ENCODE data around the gene HRNR. TPM values are rescaled to one million over a fixed set of nuclear protein-coding genes. Genes with fewer than 3 reads are reported as not detected.

HRNR gene
- total RNA-seq, 1 experiment from 2014 or later = not detected

GRCh38 chr1:152191260-152191659, 32.7 kb downstream of the HRNR start:
- DNase-seq = no peak
- no peaks in the 10 kb centered on the region for H3K79me2 ChIP-seq (ENCODE audit: low read length)
- H3K4me1 ChIP-seq (ENCODE audit: insufficient read depth, low read length) = peaks cover 17% of the 10 kb centered on the region
- no peak overlapping the region for H3K9ac ChIP-seq (ENCODE audit: low read length)
- CTCF ChIA-PET = no interaction called here
- no peak overlapping the region for H2AFZ ChIP-seq (ENCODE audit: low read length)
- H3K4me3 ChIP-seq (ENCODE audit: low read length) = no peak overlapping the region
- no peaks in the 10 kb centered on the region for H3K9me2 ChIP-seq (replicated peaks; ENCODE audit: low read length)
- peak overlapping the region; percentile 28 for H3K4me2 ChIP-seq (ENCODE audit: low read length)
- ATAC-seq = no peak
- no peaks in the 10 kb centered on the region for H3F3A ChIP-seq (ENCODE audit: low read length, unreplicated experiment)
- BruUV-seq (replicated peaks) = no TSS peak
- H3K9me3 ChIP-seq (ENCODE audit: low read length) = no peaks in the 10 kb centered on the region
- intact Hi-C loops (cut with micrococcal nuclease) = loop anchor here (2.0 kb wide), 1 partner anchor 250 kb away; no protein-coding TSS in a partner anchor
- H4K20me1 ChIP-seq (ENCODE audit: low read length) = no peaks in the 10 kb centered on the region
- TF ChIP-seq EZH2 (IDR thresholded peaks at IDR 0.05; ENCODE audit: low read length, unreplicated experiment) = no peak
- no peak for TF ChIP-seq CTCF (conservative IDR thresholded peaks at IDR 0.05; ENCODE audit: low read depth, low read length)
- TF ChIP-seq EZH2phosphoT487 (IDR thresholded peaks at IDR 0.05; ENCODE audit: borderline replicate concordance, low read length) = no peak
- H3K27me3 ChIP-seq (ENCODE audit: low read length) = no peaks in the 10 kb centered on the region
- POLR2A ChIA-PET (ENCODE audit: unreplicated experiment) = no interaction called here
- no peaks in the 10 kb centered on the region for H3K36me3 ChIP-seq (ENCODE audit: low read depth, low read length)
- H3K27ac ChIP-seq (ENCODE audit: low read length) = no peak overlapping the region

- CTCF ChIA-PET = no interaction called here
- no peak overlapping the region for H3K27ac ChIP-seq (ENCODE audit: low read length)
- POLR2A ChIA-PET (ENCODE audit: unreplicated experiment) = no interaction called here
- H3K9ac ChIP-seq (ENCODE audit: low read length) = no peak overlapping the region
- peak overlapping the region; percentile 82 for H3K4me2 ChIP-seq (ENCODE audit: low read length)
- ATAC-seq (peak; percentile 19), DNase-seq (peak; percentile 86)
- H3K4me1 ChIP-seq (ENCODE audit: insufficient read depth, low read length) = peaks cover 17% of the 10 kb centered on the region
- TF ChIP-seq EZH2 (IDR thresholded peaks at IDR 0.05; ENCODE audit: low read length, unreplicated experiment) = no peak
- TF ChIP-seq EZH2phosphoT487 (IDR thresholded peaks at IDR 0.05; ENCODE audit: borderline replicate concordance, low read length) = no peak
- no peak for TF ChIP-seq CTCF (conservative IDR thresholded peaks at IDR 0.05; ENCODE audit: low read depth, low read length)
- BruUV-seq (replicated peaks) = no TSS peak
- intact Hi-C loops (cut with micrococcal nuclease) = loop anchor here (1.0 to 2.0 kb wide), 4 partner anchors 37 to 268 kb away; no protein-coding TSS in a partner anchor
- no peaks in the 10 kb centered on the region for H3K27me3 ChIP-seq (ENCODE audit: low read length)
- no peaks in the 10 kb centered on the region for H3K9me3 ChIP-seq (ENCODE audit: low read length)
- H4K20me1 ChIP-seq (ENCODE audit: low read length) = no peaks in the 10 kb centered on the region
- H3K79me2 ChIP-seq (ENCODE audit: low read length) = no peaks in the 10 kb centered on the region
- no peaks in the 10 kb centered on the region for H3F3A ChIP-seq (ENCODE audit: low read length, unreplicated experiment)
- no peak overlapping the region for H3K4me3 ChIP-seq (ENCODE audit: low read length)
- no peaks in the 10 kb centered on the region for H3K36me3 ChIP-seq (ENCODE audit: low read depth, low read length)
- no peaks in the 10 kb centered on the region for H3K9me2 ChIP-seq (replicated peaks; ENCODE audit: low read length)
- no peak overlapping the region for H2AFZ ChIP-seq (ENCODE audit: low read length)
Measured at GRCh38 chr1:152190589-152190988, 33.4 kb downstream of the HRNR start.

- Histone ChIP-seq H3K9me3 (ENCODE audit: low read length) (no peaks in the 10 kb centered on the region), H3K36me3 (ENCODE audit: low read depth, low read length) (no peaks in the 10 kb centered on the region), H2AFZ (ENCODE audit: low read length) (peak overlapping the region; percentile 82), H3K4me3 (ENCODE audit: low read length) (peak overlapping the region; percentile 67), H3K27me3 (ENCODE audit: low read length) (no peaks in the 10 kb centered on the region), H3K9me2 (replicated peaks; ENCODE audit: low read length) (no peaks in the 10 kb centered on the region), H3K9ac (ENCODE audit: low read length) (0 out of 2 replicates have a peak overlapping the region, but pooled peaks have one; percentile 48), H3F3A (ENCODE audit: low read length, unreplicated experiment) (no peaks in the 10 kb centered on the region), H3K4me2 (ENCODE audit: low read length) (peak overlapping the region; percentile 82), H3K27ac (ENCODE audit: low read length) (no peak overlapping the region), H3K79me2 (ENCODE audit: low read length) (no peaks in the 10 kb centered on the region), H3K4me1 (ENCODE audit: insufficient read depth, low read length) (peaks cover 17% of the 10 kb centered on the region), H4K20me1 (ENCODE audit: low read length) (no peaks in the 10 kb centered on the region)
- TF ChIP-seq EZH2phosphoT487 (IDR thresholded peaks at IDR 0.05; ENCODE audit: borderline replicate concordance, low read length) (no peak), EZH2 (IDR thresholded peaks at IDR 0.05; ENCODE audit: low read length, unreplicated experiment) (no peak), CTCF (conservative IDR thresholded peaks at IDR 0.05; ENCODE audit: low read depth, low read length) (peak; percentile 95)
- POLR2A ChIA-PET (ENCODE audit: unreplicated experiment) = no interaction called here
- CTCF ChIA-PET = interaction anchor here (1.0 to 1.2 kb wide), 2 partner anchors 80 to 268 kb away, joined by 3 to 5 read pairs; no protein-coding TSS in a partner anchor
- no TSS peak for BruUV-seq (replicated peaks)
- intact Hi-C loops (cut with micrococcal nuclease) = loop anchor here (1.0 to 2.0 kb wide), 4 partner anchors 37 to 268 kb away; no protein-coding TSS in a partner anchor
- peak; percentile 83 for DNase-seq
- peak; percentile 45 for ATAC-seq
Measured at GRCh38 chr1:152189657-152190442, 34.1 kb downstream of the HRNR start.

Data from PC-3 (cell line).